H1 (cell line): ENCODE data around the gene RERE. TPM values are rescaled to one million over a fixed set of nuclear protein-coding genes. Genes with fewer than 3 reads are reported as not detected.

Source experiments
- BRCA1 ChIP-seq: IDR thresholded peaks from 2 replicates; pipeline ENCODE4 v1.6.1; 2012; ENCODE audit warnings: low read depth, low read length, improper control_type of control experiment
- HDAC2 ChIP-seq, 2 experiments: fragments of 300-600 bp in 1 of 2; sonication (generic) in 1 of 2; IDR thresholded peaks; 2 replicates each; pipeline ENCODE4 v1.6.1; 2011 to 2012; ENCODE audit warnings: low read depth in 2 of 2, low read length in 2 of 2, mild to moderate bottlenecking in 2 of 2, moderate library complexity in 2 of 2, borderline replicate concordance in 1 of 2, inconsistent platforms in 1 of 2
- JUN ChIP-seq: IDR thresholded peaks from 2 replicates; pipeline ENCODE4 v1.6.1; 2011; ENCODE audit warnings: low read depth, mild to moderate bottlenecking, improper control_type of control experiment, low read length
- SIX5 ChIP-seq: IDR thresholded peaks from 2 replicates; pipeline ENCODE4 v1.6.1; 2011; ENCODE audit warnings: mild to moderate bottlenecking, low read depth, low read length
- polyA plus RNA-seq, 7 experiments: library from polyadenylated mRNA; depleted of rRNA in 3 of 7; stranded (reverse) in 5 of 7; unstranded in 2 of 7; fragments of >200 nt in 5 of 7; fragments of 200-250 nt in 2 of 7; gene quantifications; 1 replicate in 5 of 7; 2 replicates in 1 of 7; 4 replicates in 1 of 7; pipeline versions ENCODE4 v1.2.1 to v1.2.3, GENCODE V29; 2011 to 2013; ENCODE audit warnings: missing spikeins in 2 of 7, mixed read lengths in 2 of 7
- total RNA-seq: library from RNA; stranded (reverse); fragmentation: NEBNext Ultra II Directional; extraction: Animal tissue kit (Norgen Biotek cat#: 25700); gene quantifications from 2 replicates; pipeline ENCODE4 v1.2.1, GENCODE V29; 2021

Gene RERE
- total and polyA plus RNA-seq, 2 of the 8 experiments (the other 6 are each of a cell fraction or from before 2014, with no cell fraction given): 15.3 to 142 TPM

GRCh38 chr1:8543965-8544364 is 273.5 kb downstream of the RERE start (continued):
- no peak for TF ChIP-seq HDAC2 (IDR thresholded peaks at IDR 0.05; ENCODE audit: borderline replicate concordance in 1 of 2, low read depth in 2 of 2, low read length in 2 of 2)
- no peak for TF ChIP-seq JUN
- no peak for TF ChIP-seq SIX5
- no peak for TF ChIP-seq BRCA1
